Lower lobe of right lung (tissue), 2 donors: ENCODE results near the gene PPP6R3. TPM values are rescaled to one million over a fixed set of nuclear protein-coding genes. Genes with fewer than 3 reads are reported as not detected.

ENCODE experiments used
- ATAC-seq, 2 donors: fragments of 200-7000 bp; cut with Tn5 transposase; one replicate each; pipeline ENCODE4 v1.9.1; 2020 to 2022; ENCODE audit warnings: mild to moderate bottlenecking in 2 of 2, moderate library complexity in 2 of 2
- DNase-seq: peaks from one replicate; pipeline ENCODE4 v3.0.0-alpha.2; 2020
- H3K27ac ChIP-seq: fragments of 200-600 bp; one replicate; pipeline ENCODE4 v1.8.0; 2022
- H3K27me3 ChIP-seq: fragments of 200-600 bp; one replicate; pipeline ENCODE4 v1.8.0; 2022; ENCODE audit warnings: low read depth
- H3K36me3 ChIP-seq: fragments of 200-600 bp; one replicate; pipeline ENCODE4 v1.8.0; 2022; ENCODE audit warnings: mild to moderate bottlenecking
- H3K4me1 ChIP-seq: fragments of 200-600 bp; one replicate; pipeline ENCODE4 v1.8.0; 2022
- H3K4me3 ChIP-seq: fragments of 200-600 bp; one replicate; pipeline ENCODE4 v1.8.0; 2022; ENCODE audit warnings: mild to moderate bottlenecking
- H3K9me3 ChIP-seq: fragments of 200-600 bp; one replicate; pipeline ENCODE4 v1.8.0; 2022
- intact Hi-C: fragments of 100-400 bp; cut with DNase I; formaldehyde crosslinking; loops from one replicate; pipeline ENCODE4 v1.11.0; 2022
- total RNA-seq: library from RNA; stranded (reverse); fragmentation: NEBNext Ultra II Directional; extraction: Animal tissue kit (Norgen Biotek cat#: 25700); gene quantifications from one replicate; pipeline ENCODE4 v1.2.1, GENCODE V29; 2021
- TF ChIP-seq, protein P1 (sequence below): fragments of 200-600 bp; IDR thresholded peaks from one replicate; pipeline ENCODE4 v1.8.0; 2022; ENCODE audit warnings: antibody characterized with exemption, mild to moderate bottlenecking
- donor health status: DM: no; HTN: yes; CAD: no; lungs with severe emphysema.

The PPP6R3 gene
- total RNA-seq, 1 donor from 2014 or later = 98.0 TPM

DNA sequence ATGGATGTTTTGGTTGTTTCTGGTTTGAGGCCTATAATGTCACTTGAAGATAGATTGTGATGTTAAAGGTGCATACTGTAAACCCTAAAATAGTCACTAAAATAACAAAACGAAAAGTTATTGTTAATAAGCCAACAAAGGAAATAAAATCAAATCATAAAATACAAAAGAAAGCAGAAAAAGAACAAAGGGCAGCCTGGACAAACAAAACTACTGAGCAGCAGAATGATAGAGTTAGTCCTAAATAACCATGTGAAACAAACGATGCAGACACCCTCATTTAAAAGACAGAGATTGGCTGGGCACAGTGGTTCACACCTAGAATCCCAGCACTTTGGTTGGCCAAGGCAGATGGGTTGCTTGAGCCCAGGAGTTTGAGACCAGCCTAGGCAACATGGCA lies 132.9 kb downstream of the PPP6R3 start:
- peaks cover 93% of the 10 kb centered on the region for H3K36me3 ChIP-seq
- no peak for DNase-seq

DNA sequence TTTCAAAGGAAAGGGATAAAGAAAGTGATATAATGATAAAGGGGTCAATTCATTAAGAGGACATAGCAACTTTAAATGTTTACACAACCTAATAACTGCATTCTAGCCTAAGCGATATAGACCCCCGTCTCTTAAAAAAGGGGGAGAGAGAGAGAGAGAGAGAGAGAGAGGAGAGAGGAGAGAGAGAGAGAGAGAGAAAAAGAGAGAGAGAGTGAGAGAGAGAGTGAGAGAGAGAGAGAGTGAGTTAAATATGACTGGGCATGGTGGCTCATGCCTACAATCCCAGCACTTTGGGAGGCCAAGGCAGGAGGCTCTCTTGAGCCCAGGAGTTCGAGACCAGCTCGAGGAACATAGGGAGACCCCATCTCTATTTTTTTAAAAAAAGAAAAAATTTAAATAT lies 133.6 kb downstream of the PPP6R3 start:
- TF ChIP-seq, protein P1, sequence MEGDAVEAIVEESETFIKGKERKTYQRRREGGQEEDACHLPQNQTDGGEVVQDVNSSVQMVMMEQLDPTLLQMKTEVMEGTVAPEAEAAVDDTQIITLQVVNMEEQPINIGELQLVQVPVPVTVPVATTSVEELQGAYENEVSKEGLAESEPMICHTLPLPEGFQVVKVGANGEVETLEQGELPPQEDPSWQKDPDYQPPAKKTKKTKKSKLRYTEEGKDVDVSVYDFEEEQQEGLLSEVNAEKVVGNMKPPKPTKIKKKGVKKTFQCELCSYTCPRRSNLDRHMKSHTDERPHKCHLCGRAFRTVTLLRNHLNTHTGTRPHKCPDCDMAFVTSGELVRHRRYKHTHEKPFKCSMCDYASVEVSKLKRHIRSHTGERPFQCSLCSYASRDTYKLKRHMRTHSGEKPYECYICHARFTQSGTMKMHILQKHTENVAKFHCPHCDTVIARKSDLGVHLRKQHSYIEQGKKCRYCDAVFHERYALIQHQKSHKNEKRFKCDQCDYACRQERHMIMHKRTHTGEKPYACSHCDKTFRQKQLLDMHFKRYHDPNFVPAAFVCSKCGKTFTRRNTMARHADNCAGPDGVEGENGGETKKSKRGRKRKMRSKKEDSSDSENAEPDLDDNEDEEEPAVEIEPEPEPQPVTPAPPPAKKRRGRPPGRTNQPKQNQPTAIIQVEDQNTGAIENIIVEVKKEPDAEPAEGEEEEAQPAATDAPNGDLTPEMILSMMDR = no peak
- no peak for ATAC-seq
- intact Hi-C loops = no loop called here

More for the DNA sequence above, 132.9 kb downstream of the PPP6R3 start:
- Histone ChIP-seq H3K4me3 (no peak overlapping the region), H3K27ac (no peak overlapping the region), H3K4me1 (no peaks in the 10 kb centered on the region), H3K27me3 (no peaks in the 10 kb centered on the region), H3K9me3 (no peaks in the 10 kb centered on the region)
- intact Hi-C loops = no loop called here
- ATAC-seq = no peak
- TF ChIP-seq, protein P1 = no peak

DNA sequence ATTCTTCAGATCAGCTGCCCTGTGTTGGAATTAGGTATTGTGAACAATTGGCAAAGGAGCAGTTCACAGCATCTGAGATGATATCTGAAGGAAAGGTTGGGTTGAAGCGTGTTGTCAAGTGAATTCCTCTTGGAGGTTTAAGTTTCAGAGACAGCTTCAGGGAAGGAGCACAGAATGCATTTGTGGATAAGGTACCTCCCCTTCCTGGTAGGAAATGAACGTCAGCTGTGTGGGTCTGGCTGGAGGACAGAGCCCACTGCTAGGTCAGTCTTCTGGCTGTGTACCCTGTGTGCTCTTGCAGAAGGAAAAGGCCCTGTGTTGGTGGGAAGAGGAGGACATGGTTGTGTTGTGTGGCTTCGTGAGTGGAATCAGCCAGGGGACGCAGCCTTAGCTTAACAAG lies 135.7 kb downstream of the PPP6R3 start:
- DNase-seq (no peak), ATAC-seq (no peak)
- no peaks in the 10 kb centered on the region for H3K27me3 ChIP-seq
- no peaks in the 10 kb centered on the region for H3K4me1 ChIP-seq
- no peak overlapping the region for H3K27ac ChIP-seq
- peaks cover 93% of the 10 kb centered on the region for H3K36me3 ChIP-seq
- H3K4me3 ChIP-seq = no peak overlapping the region
- intact Hi-C loops = no loop called here
- TF ChIP-seq, protein P1 = no peak
- no peaks in the 10 kb centered on the region for H3K9me3 ChIP-seq

More for the DNA sequence above, 133.6 kb downstream of the PPP6R3 start:
- H3K27me3 ChIP-seq = no peaks in the 10 kb centered on the region
- peaks cover 93% of the 10 kb centered on the region for H3K36me3 ChIP-seq
- DNase-seq = no peak
- no peaks in the 10 kb centered on the region for H3K9me3 ChIP-seq
- H3K27ac ChIP-seq = no peak overlapping the region
- no peak overlapping the region for H3K4me3 ChIP-seq
- H3K4me1 ChIP-seq = no peaks in the 10 kb centered on the region

DNA sequence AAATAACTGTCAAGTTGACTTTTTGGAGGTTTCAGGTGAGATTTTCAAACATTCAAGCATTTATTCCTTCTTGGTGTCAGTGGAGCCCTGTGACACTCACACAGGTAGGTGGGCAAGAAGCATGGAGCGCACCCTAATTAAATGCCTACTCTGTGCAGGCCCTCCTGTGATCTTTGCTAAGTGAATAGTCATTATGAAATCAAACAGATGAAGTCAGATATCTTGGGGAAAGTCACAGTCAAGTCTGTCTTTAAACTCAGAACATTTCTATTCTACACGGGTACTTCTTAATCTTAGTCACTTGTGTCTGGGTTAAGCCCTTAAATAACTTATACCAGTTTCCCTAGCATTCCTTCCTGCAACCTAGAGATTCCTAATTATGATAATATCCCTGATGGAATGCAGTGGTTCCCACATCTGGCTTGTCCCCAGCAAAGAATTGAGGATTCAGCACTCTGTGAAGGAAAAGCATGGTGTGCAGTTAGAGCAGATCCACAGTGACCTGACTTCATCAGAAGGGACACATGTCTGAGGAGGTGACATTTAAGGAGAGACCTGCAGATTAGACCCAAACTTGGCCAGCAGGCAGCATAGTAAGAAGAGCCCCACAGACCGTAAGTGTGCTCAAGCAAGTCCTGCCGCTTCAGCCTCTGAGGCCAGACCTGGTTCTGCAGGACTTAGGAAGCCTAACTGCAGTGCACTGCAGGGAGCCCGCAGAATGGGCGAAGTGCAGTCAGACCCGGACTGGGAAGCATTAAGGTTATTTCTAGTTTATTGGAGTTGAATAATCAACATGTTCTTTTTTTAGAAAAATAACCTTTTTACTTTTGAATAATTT lies 138.5 kb downstream of the PPP6R3 start:
- Histone ChIP-seq H3K4me3 (no peak overlapping the region), H3K9me3 (no peaks in the 10 kb centered on the region), H3K27ac (no peak overlapping the region), H3K36me3 (peaks cover 94% of the 10 kb centered on the region), H3K4me1 (no peaks in the 10 kb centered on the region), H3K27me3 (no peaks in the 10 kb centered on the region)
- intact Hi-C loops = no loop called here
- ATAC-seq (no peak), DNase-seq (no peak)
- TF ChIP-seq, protein P1 = no peak

DNA sequence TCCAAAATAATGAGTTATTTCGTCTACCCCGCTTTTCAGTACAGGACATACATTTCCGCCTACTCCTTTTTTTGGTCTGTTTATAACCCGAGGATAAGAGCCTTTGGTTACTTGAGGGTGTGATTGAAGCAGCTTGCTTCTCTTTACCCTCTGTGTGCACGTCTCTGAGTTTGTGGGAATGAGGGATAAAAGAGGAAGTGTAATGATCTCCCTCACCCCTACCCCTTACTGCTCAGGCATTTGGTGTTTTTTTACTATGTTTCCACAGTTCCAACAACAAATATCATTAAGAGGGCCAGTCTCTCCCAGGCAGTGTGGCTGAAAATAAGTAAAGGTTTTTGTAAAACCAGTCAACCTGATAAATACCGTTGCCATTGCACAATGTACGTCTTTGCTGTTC lies 140.6 kb downstream of the PPP6R3 start:
- intact Hi-C loops = no loop called here
- TF ChIP-seq, protein P1 = no peak
- Histone ChIP-seq H3K36me3 (peaks cover 100% of the 10 kb centered on the region), H3K27me3 (no peaks in the 10 kb centered on the region), H3K27ac (no peak overlapping the region), H3K9me3 (no peaks in the 10 kb centered on the region), H3K4me3 (no peak overlapping the region), H3K4me1 (no peaks in the 10 kb centered on the region)
- DNase-seq = no peak
- ATAC-seq = no peak
